HepG2 (cell line): ENCODE measurements around the gene TBC1D1. TPM values are rescaled to one million over a fixed set of nuclear protein-coding genes. Genes with fewer than 3 reads are reported as not detected.

ENCODE experiments used
- FOXC1 ChIP-seq: sonication (generic); formaldehyde crosslinking; IDR thresholded peaks from 2 replicates; pipeline ENCODE4 v1.8.0; 2022; ENCODE audit warnings: mild to moderate bottlenecking, missing genetic modification reagents, borderline replicate concordance
- HNF4G ChIP-seq, 2 experiments: sonication (generic) in 1 of 2; formaldehyde crosslinking in 1 of 2; IDR thresholded peaks; 2 replicates each; pipeline versions ENCODE4 v1.4.0 to v1.6.1; 2011 to 2020; ENCODE audit warnings: borderline replicate concordance in 2 of 2, low read depth in 2 of 2, mild to moderate bottlenecking in 2 of 2, low read length in 1 of 2, missing genetic modification reagents in 1 of 2, moderate library complexity in 1 of 2
- HNRNPUL1 ChIP-seq: fragments of 200-400 bp; formaldehyde crosslinking; IDR thresholded peaks from 2 replicates; pipeline ENCODE4 v1.6.1; 2017; ENCODE audit warnings: low read depth, mild to moderate bottlenecking, low read length, moderate library complexity
- KLF15 ChIP-seq: sonication (generic); formaldehyde crosslinking; IDR thresholded peaks from 2 replicates; pipeline ENCODE4 v1.8.1; 2023; ENCODE audit warnings: borderline replicate concordance, mild to moderate bottlenecking, inconsistent platforms, missing genetic modification reagents, mixed read lengths
- NBN ChIP-seq: fragments of 450-650 bp; conservative IDR thresholded peaks from 2 replicates; pipeline ENCODE4 v1.6.1; 2017
- NFATC3 ChIP-seq: sonication (generic); formaldehyde crosslinking; IDR thresholded peaks from 2 replicates; pipeline ENCODE4 v1.5.1; 2020; ENCODE audit warnings: mild to moderate bottlenecking, missing genetic modification reagents
- PBX2 ChIP-seq: IDR thresholded peaks from 2 replicates; pipeline ENCODE4 v1.6.1; 2016; ENCODE audit warnings: control low read depth
- RFXAP ChIP-seq: sonication (generic); formaldehyde crosslinking; IDR thresholded peaks from 2 replicates; pipeline ENCODE4 v1.4.0; 2020; ENCODE audit warnings: missing genetic modification reagents, borderline replicate concordance
- SNAPC2 ChIP-seq: sonication (generic); formaldehyde crosslinking; IDR thresholded peaks from 2 replicates; pipeline ENCODE4 v1.8.1; 2022; ENCODE audit warnings: mild to moderate bottlenecking, missing genetic modification reagents
- TCF7L2 ChIP-seq: IDR thresholded peaks from 2 replicates; pipeline ENCODE4 v1.6.1; 2011; ENCODE audit warnings: mild to moderate bottlenecking, low read depth, low read length, moderate library complexity
- TERF1 ChIP-seq: sonication (generic); formaldehyde crosslinking; IDR thresholded peaks from 2 replicates; pipeline ENCODE4 v1.8.0; 2022; ENCODE audit warnings: mild to moderate bottlenecking, missing genetic modification reagents, moderate library complexity
- TFDP1 ChIP-seq: IDR thresholded peaks from 2 replicates; pipeline ENCODE4 v1.6.1; 2016; ENCODE audit warnings: missing compliant biosample characterization, missing genetic modification reagents, borderline replicate concordance
- THAP8 ChIP-seq: sonication (generic); formaldehyde crosslinking; IDR thresholded peaks from 2 replicates; pipeline ENCODE4 v1.5.1; 2020; ENCODE audit warnings: missing genetic modification reagents, mild to moderate bottlenecking, borderline replicate concordance
- ZHX2 ChIP-seq, 2 experiments: sonication (generic) in 1 of 2; formaldehyde crosslinking in 1 of 2; IDR thresholded peaks; 2 replicates each; pipeline versions ENCODE4 v1.6.1 to v1.9.0; 2014 to 2022; ENCODE audit warnings: antibody characterized with exemption in 1 of 2, borderline replicate concordance in 1 of 2, inconsistent platforms in 1 of 2, low read depth in 1 of 2, missing genetic modification reagents in 1 of 2
- ZNF274 ChIP-seq: sonication (generic); formaldehyde crosslinking; IDR thresholded peaks from 2 replicates; pipeline ENCODE4 v1.5.1; 2020; ENCODE audit warnings: mild to moderate bottlenecking, missing genetic modification reagents
- ZNF672 ChIP-seq: sonication (generic); formaldehyde crosslinking; IDR thresholded peaks from 2 replicates; pipeline ENCODE4 v1.8.1; 2022; ENCODE audit warnings: missing genetic modification reagents
- ZNF790 ChIP-seq: sonication (generic); formaldehyde crosslinking; IDR thresholded peaks from 2 replicates; pipeline ENCODE4 v1.8.0; 2022; ENCODE audit warnings: missing genetic modification reagents, mild to moderate bottlenecking, borderline replicate concordance
- ZSCAN21 ChIP-seq: sonication (generic); formaldehyde crosslinking; IDR thresholded peaks from 2 replicates; pipeline ENCODE4 v1.8.0; 2022; ENCODE audit warnings: mild to moderate bottlenecking, missing genetic modification reagents, moderate library complexity, borderline replicate concordance
- polyA plus RNA-seq, 8 experiments: library from polyadenylated mRNA; depleted of rRNA in 3 of 8; stranded (reverse) in 7 of 8; unstranded in 1 of 8; fragments of >200 nt; fragmentation: Illumina TruSeq in 4 of 8; extraction: Trizol in 4 of 8; gene quantifications; 2 replicates each; pipeline versions ENCODE4 v1.2.1 to v1.2.3, GENCODE V29; 2011 to 2016; ENCODE audit warnings: low read depth in 4 of 8, missing spikeins in 1 of 8, mixed read lengths in 1 of 8; ENCODE audit not compliant: insufficient read depth in 1 of 8
- total RNA-seq, 5 experiments: library from RNA; depleted of rRNA; stranded (reverse); fragments of >200 nt; fragmentation: Illumina TruSeq; extraction: Trizol; gene quantifications; 2 replicates each; pipeline ENCODE4 v1.2.3, GENCODE V29; 2016; ENCODE audit warnings: low read depth in 1 of 5

The TBC1D1 gene
- total and polyA plus RNA-seq, 2 of the 13 experiments (the other 11 are each of a cell fraction or from before 2014, with no cell fraction given), result 37.3 to 62.8 TPM

- peak; percentile 28; the same call in 1 of the 2 replicates for TF ChIP-seq TFDP1
- no peak for TF ChIP-seq TCF7L2
- TF ChIP-seq HNF4G (IDR thresholded peaks at IDR 0.05; ENCODE audit: borderline replicate concordance, low read depth, low read length), result peak; percentile 37; the same call in 1 of the 2 replicates
- no peak for TF ChIP-seq HNF4G (CRISPR knock-in tag; IDR thresholded peaks at IDR 0.05; ENCODE audit: borderline replicate concordance, low read depth)
- no peak for TF ChIP-seq HNRNPUL1
- no peak for TF ChIP-seq THAP8 (CRISPR knock-in tag)
- TF ChIP-seq RFXAP (CRISPR knock-in tag), result no peak
- TF ChIP-seq SNAPC2 (CRISPR knock-in tag), result no peak
- TF ChIP-seq NBN, result no peak
- TF ChIP-seq ZNF274 (CRISPR knock-in tag), result no peak
- no peak for TF ChIP-seq ZHX2 (IDR thresholded peaks at IDR 0.05; ENCODE audit: low read depth)
- TF ChIP-seq ZHX2 (CRISPR knock-in tag; IDR thresholded peaks at IDR 0.05; ENCODE audit: borderline replicate concordance), result no peak
- no peak for TF ChIP-seq TERF1 (CRISPR knock-in tag)
- no peak for TF ChIP-seq PBX2 (CRISPR knock-in tag)
- TF ChIP-seq ZNF672 (CRISPR knock-in tag), result no peak
- no peak for TF ChIP-seq FOXC1
- no peak for TF ChIP-seq ZSCAN21 (CRISPR knock-in tag)
- TF ChIP-seq KLF15, result no peak
- no peak for TF ChIP-seq ZNF790 (CRISPR knock-in tag)
- no peak for TF ChIP-seq NFATC3 (CRISPR knock-in tag)
Observed at GRCh38 chr4:38109896-38110295, 219.0 kb downstream of the TBC1D1 start (continued).
